PC-3 (cell line): ENCODE measurements around the gene ABTB2. TPM values are rescaled to one million over a fixed set of nuclear protein-coding genes. Genes with fewer than 3 reads are reported as not detected.

ENCODE experiments used
- ATAC-seq: fragments of 200-7000 bp; cut with Tn5 transposase; 2 replicates; pipeline ENCODE4 v1.9.1; 2020; ENCODE audit warnings: mild to moderate bottlenecking, moderate library complexity
- BruUV-seq: library from RNA; stranded (reverse); fragments of 400-500 nt; replicated peaks from 2 replicates; lab custom pipeline; 2021; lab: Mats Ljungman, UMichigan
- CTCF ChIA-PET: fragments of 300-600 bp; sonication (Branson Sonifier 250); formaldehyde crosslinking; loops from one replicate; lab custom pipeline; 2022; ENCODE audit warnings: antibody characterized with exemption; lab: Charles Lee
- POLR2A ChIA-PET: fragments of 300-600 bp; sonication (Branson Sonifier 250); formaldehyde crosslinking; loops from one replicate; lab custom pipeline; 2022; ENCODE audit warnings: antibody characterized with exemption; ENCODE audit not compliant: unreplicated experiment; lab: Charles Lee
- DNase-seq: peaks from one replicate; pipeline ENCODE4 v3.0.0-alpha.2; 2015
- H2AFZ ChIP-seq: fragments of 300-600 bp; sonication (generic); 2 replicates; pipeline ENCODE4 v1.6.0; 2016; ENCODE audit warnings: antibody characterized with exemption, low read length
- H3F3A ChIP-seq: fragments of 300-600 bp; sonication (generic); one replicate; pipeline ENCODE4 v1.6.0; 2017; ENCODE audit warnings: antibody characterized with exemption, low read length, control low read depth, mild to moderate bottlenecking; ENCODE audit not compliant: unreplicated experiment
- H3K27ac ChIP-seq: fragments of 300-600 bp; sonication (generic); 2 replicates; pipeline ENCODE4 v1.5.1; 2016; ENCODE audit warnings: mild to moderate bottlenecking, low read length
- H3K27me3 ChIP-seq: fragments of 300-600 bp; sonication (generic); 2 replicates; pipeline ENCODE4 v1.6.1; 2016; ENCODE audit warnings: low read length, mixed read lengths
- H3K36me3 ChIP-seq: fragments of 300-600 bp; sonication (generic); 2 replicates; pipeline ENCODE4 v1.6.1; 2016; ENCODE audit warnings: low read depth, mixed run types, low read length, mixed read lengths
- H3K4me1 ChIP-seq: fragments of 300-600 bp; sonication (generic); 2 replicates; pipeline ENCODE4 v1.5.1; 2016; ENCODE audit warnings: low read length; ENCODE audit not compliant: insufficient read depth
- H3K4me2 ChIP-seq: fragments of 300-600 bp; sonication (generic); 2 replicates; pipeline ENCODE4 v1.6.0; 2016; ENCODE audit warnings: low read length
- H3K4me3 ChIP-seq: fragments of 300-600 bp; sonication (generic); 2 replicates; pipeline ENCODE4 v1.5.1; 2016; ENCODE audit warnings: mild to moderate bottlenecking, low read length, mixed read lengths
- H3K79me2 ChIP-seq: fragments of 300-600 bp; sonication (generic); 2 replicates; pipeline ENCODE4 v1.6.1; 2017; ENCODE audit warnings: low read length, mixed read lengths
- H3K9ac ChIP-seq: fragments of 300-600 bp; sonication (generic); 2 replicates; pipeline ENCODE4 v1.6.0; 2016; ENCODE audit warnings: mild to moderate bottlenecking, low read length
- H3K9me2 ChIP-seq: fragments of 300-600 bp; sonication (generic); replicated peaks from 2 replicates; pipeline ENCODE4 v1.6.1; 2016; ENCODE audit warnings: mixed run types, low read length, mixed read lengths
- H3K9me3 ChIP-seq: fragments of 300-600 bp; sonication (generic); 2 replicates; pipeline ENCODE4 v1.6.1; 2016; ENCODE audit warnings: low read length, mixed read lengths
- H4K20me1 ChIP-seq: fragments of 300-600 bp; sonication (generic); 2 replicates; pipeline ENCODE4 v1.6.1; 2016; ENCODE audit warnings: low read length, mixed read lengths
- EZH2 ChIP-seq: fragments of 300-600 bp; sonication (generic); IDR thresholded peaks from one replicate; pipeline ENCODE4 v1.6.1; 2017; ENCODE audit warnings: antibody characterized with exemption, mild to moderate bottlenecking, low read length; ENCODE audit not compliant: unreplicated experiment
- EZH2phosphoT487 ChIP-seq: fragments of 300-600 bp; sonication (generic); IDR thresholded peaks from 2 replicates; pipeline ENCODE4 v1.6.1; 2018; ENCODE audit warnings: mild to moderate bottlenecking, antibody characterized with exemption, low read length, borderline replicate concordance
- intact Hi-C: fragments of 100-400 bp; cut with micrococcal nuclease; formaldehyde crosslinking; loops from 2 replicates; pipeline ENCODE4 v1.9.0; 2023
- total RNA-seq: library from RNA; depleted of rRNA; stranded (reverse); fragments of >200 nt; gene quantifications from 2 replicates; pipeline ENCODE4 v1.2.3, GENCODE V29; 2014
- TF ChIP-seq, protein P1 (sequence below): fragments of 300-600 bp; sonication (generic); conservative IDR thresholded peaks from 2 replicates; pipeline ENCODE4 v1.5.1; 2017; ENCODE audit warnings: antibody characterized with exemption, low read depth, mild to moderate bottlenecking, low read length

Gene ABTB2
- total RNA-seq, 1 experiment from 2014 or later = 5.2 TPM

DNA sequence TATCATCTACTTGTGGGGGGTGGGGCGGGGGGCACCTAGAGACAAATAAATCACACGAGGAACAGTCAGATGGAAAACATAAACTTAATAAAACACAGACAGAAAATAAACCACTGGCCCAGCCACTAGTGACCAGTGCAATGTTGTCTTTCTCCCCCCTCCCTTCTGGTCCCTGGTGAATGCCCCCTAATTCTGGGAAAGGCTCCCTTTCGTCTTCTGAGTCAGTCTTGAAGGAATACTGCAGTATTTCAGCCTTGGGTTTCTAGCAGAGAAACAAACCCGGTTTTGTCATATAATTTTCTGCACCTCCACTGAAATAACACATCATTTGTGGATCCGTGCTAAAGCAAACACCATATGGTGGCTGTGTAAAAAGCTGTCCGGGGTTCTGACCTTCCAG is 101.7 kb downstream of the ABTB2 start:
- TF ChIP-seq EZH2 (no peak), EZH2phosphoT487 (no peak)
- TF ChIP-seq, protein P1, sequence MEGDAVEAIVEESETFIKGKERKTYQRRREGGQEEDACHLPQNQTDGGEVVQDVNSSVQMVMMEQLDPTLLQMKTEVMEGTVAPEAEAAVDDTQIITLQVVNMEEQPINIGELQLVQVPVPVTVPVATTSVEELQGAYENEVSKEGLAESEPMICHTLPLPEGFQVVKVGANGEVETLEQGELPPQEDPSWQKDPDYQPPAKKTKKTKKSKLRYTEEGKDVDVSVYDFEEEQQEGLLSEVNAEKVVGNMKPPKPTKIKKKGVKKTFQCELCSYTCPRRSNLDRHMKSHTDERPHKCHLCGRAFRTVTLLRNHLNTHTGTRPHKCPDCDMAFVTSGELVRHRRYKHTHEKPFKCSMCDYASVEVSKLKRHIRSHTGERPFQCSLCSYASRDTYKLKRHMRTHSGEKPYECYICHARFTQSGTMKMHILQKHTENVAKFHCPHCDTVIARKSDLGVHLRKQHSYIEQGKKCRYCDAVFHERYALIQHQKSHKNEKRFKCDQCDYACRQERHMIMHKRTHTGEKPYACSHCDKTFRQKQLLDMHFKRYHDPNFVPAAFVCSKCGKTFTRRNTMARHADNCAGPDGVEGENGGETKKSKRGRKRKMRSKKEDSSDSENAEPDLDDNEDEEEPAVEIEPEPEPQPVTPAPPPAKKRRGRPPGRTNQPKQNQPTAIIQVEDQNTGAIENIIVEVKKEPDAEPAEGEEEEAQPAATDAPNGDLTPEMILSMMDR = no peak
- Histone ChIP-seq H3K27me3 (no peaks in the 10 kb centered on the region), H3K36me3 (no peaks in the 10 kb centered on the region), H3K4me2 (no peak overlapping the region), H3K27ac (no peak overlapping the region), H3K79me2 (no peaks in the 10 kb centered on the region), H3K4me3 (no peak overlapping the region), H2AFZ (no peak overlapping the region), H3F3A (no peaks in the 10 kb centered on the region), H4K20me1 (no peaks in the 10 kb centered on the region), H3K9ac (no peak overlapping the region), H3K4me1 (peaks cover 12% of the 10 kb centered on the region), H3K9me2 (no peaks in the 10 kb centered on the region), H3K9me3 (no peaks in the 10 kb centered on the region)
- DNase-seq (no peak), ATAC-seq (no peak)
- intact Hi-C loops = no loop called here
- ChIA-PET POLR2A (no interaction called here), CTCF (no interaction called here)
- no TSS peak for BruUV-seq

DNA sequence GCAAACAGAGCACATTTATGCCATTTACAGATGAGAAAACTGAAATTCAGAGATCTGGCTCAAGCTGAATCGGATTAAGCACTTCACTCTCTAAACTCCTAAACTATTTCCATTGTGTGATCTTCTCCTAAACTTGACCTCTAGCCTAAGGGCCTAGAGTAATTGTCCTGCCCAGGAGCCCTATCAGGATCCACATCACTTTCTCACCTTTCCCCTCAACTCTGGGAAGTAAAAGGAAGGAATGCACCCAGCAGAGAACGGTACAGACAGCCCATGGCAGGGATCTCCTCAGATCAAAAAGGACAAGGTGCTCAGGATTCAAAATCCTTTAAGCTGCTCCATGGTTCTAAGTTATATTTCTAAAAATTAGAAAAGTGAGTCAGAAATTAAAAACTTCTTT is 102.7 kb downstream of the ABTB2 start:
- no peak for ATAC-seq
- POLR2A ChIA-PET = no interaction called here

DNA sequence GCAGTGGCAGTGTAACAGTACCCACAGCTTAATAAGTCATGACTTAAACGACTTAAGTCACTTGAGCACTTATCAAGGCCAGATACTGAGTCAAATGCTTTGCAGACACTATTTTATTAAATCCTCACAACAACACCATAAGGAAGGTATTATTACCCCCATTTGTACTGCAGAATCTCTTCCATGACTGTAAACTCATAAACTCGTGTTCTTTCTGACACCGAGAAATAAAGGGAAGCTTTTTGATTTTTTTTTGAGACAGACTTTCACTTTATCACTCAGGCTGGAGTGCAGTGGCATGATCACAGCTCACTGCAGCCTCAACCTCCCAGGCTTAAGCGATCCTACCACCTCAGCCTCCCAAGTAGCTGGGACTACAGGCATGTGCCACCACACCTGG is 103.8 kb downstream of the ABTB2 start:
- no TSS peak for BruUV-seq
- Histone ChIP-seq H3K4me2 (no peak overlapping the region), H3K27me3 (no peaks in the 10 kb centered on the region), H3K27ac (no peak overlapping the region), H3F3A (no peaks in the 10 kb centered on the region), H3K4me3 (no peak overlapping the region), H2AFZ (no peak overlapping the region), H4K20me1 (no peaks in the 10 kb centered on the region), H3K9me3 (no peaks in the 10 kb centered on the region), H3K4me1 (peaks cover 16% of the 10 kb centered on the region), H3K36me3 (no peaks in the 10 kb centered on the region), H3K9me2 (no peaks in the 10 kb centered on the region), H3K79me2 (no peaks in the 10 kb centered on the region), H3K9ac (no peak overlapping the region)
- intact Hi-C loops = no loop called here
- ATAC-seq (no peak), DNase-seq (no peak)
- ChIA-PET CTCF (no interaction called here), POLR2A (no interaction called here)
- TF ChIP-seq EZH2 = no peak
- TF ChIP-seq EZH2phosphoT487 = no peak
- TF ChIP-seq, protein P1 = no peak

More for the DNA sequence above, 102.7 kb downstream of the ABTB2 start:
- Histone ChIP-seq H3K9ac (no peak overlapping the region), H3F3A (no peaks in the 10 kb centered on the region), H3K27ac (no peak overlapping the region), H3K4me2 (no peak overlapping the region), H3K4me3 (no peak overlapping the region), H3K4me1 (peaks cover 16% of the 10 kb centered on the region), H4K20me1 (no peaks in the 10 kb centered on the region), H3K36me3 (no peaks in the 10 kb centered on the region), H3K79me2 (no peaks in the 10 kb centered on the region), H3K27me3 (no peaks in the 10 kb centered on the region), H3K9me2 (no peaks in the 10 kb centered on the region), H2AFZ (no peak overlapping the region), H3K9me3 (no peaks in the 10 kb centered on the region)
- intact Hi-C loops = no loop called here
- DNase-seq = no peak
- BruUV-seq = no TSS peak
- CTCF ChIA-PET = no interaction called here
- TF ChIP-seq EZH2 (no peak), EZH2phosphoT487 (no peak)
- TF ChIP-seq, protein P1 = no peak
